Raji (cell line): ENCODE results near the gene SPCS3.
A peak's percentile ranks its signal among the peaks of the same experiment; 100 is the strongest.

ENCODE experiments used
- POLR2A ChIP-seq: IDR thresholded peaks from 2 replicates; pipeline ENCODE4 v1.6.1; 2011; ENCODE audit warnings: low read depth, low read length, control low read depth; ENCODE audit not compliant: insufficient read depth

SPCS3 gene

GRCh38 chr4:176300036-176300435 is 19.7 kb upstream of the SPCS3 start:
- no peak for TF ChIP-seq POLR2A

- no peak for TF ChIP-seq POLR2A
Observed at GRCh38 chr4:176300565-176300964, 19.2 kb upstream of the SPCS3 start.

- no peak for TF ChIP-seq POLR2A
Observed at GRCh38 chr4:176302283-176303275, 17.2 kb upstream of the SPCS3 start.

- TF ChIP-seq POLR2A = no peak
Observed at GRCh38 chr4:176303938-176304337, 15.8 kb upstream of the SPCS3 start.

GRCh38 chr4:176306837-176307665 is 12.7 kb upstream of the SPCS3 start:
- no peak for TF ChIP-seq POLR2A

- TF ChIP-seq POLR2A = no peak
Observed at GRCh38 chr4:176307666-176307930, 12.2 kb upstream of the SPCS3 start.

GRCh38 chr4:176308441-176308840 is 11.3 kb upstream of the SPCS3 start:
- no peak for TF ChIP-seq POLR2A

GRCh38 chr4:176309046-176309445 is 10.7 kb upstream of the SPCS3 start:
- peak; percentile 30; the same call in 1 of the 2 replicates for TF ChIP-seq POLR2A

- TF ChIP-seq POLR2A = no peak
Observed at GRCh38 chr4:176309772-176310171, 10.0 kb upstream of the SPCS3 start.

GRCh38 chr4:176313596-176314336 is 6.0 kb upstream of the SPCS3 start:
- TF ChIP-seq POLR2A = no peak

- TF ChIP-seq POLR2A = no peak
Observed at GRCh38 chr4:176319151-176319703, 539 bp upstream of the SPCS3 start.

- TF ChIP-seq POLR2A = no peak
Observed at GRCh38 chr4:176320340-176320975, 692 bp downstream of the SPCS3 start.

- TF ChIP-seq POLR2A = no peak
Observed at GRCh38 chr4:176320976-176321361, 1.2 kb downstream of the SPCS3 start.

GRCh38 chr4:176321589-176321988 is 1.8 kb downstream of the SPCS3 start:
- TF ChIP-seq POLR2A = no peak
